Measurements from ENCODE around the gene SF3A2. TPM values are rescaled to one million over a fixed set of nuclear protein-coding genes. Genes with fewer than 3 reads are reported as not detected.
"Not testable (repeated sequence)": the region's sequence is repeated elsewhere in the genome, so short reads cannot be mapped to it uniquely, and the experiment has no call there.

The SF3A2 gene
- total RNA-seq, 1 experiment from 2014 or later: 36.9 TPM

DNA sequence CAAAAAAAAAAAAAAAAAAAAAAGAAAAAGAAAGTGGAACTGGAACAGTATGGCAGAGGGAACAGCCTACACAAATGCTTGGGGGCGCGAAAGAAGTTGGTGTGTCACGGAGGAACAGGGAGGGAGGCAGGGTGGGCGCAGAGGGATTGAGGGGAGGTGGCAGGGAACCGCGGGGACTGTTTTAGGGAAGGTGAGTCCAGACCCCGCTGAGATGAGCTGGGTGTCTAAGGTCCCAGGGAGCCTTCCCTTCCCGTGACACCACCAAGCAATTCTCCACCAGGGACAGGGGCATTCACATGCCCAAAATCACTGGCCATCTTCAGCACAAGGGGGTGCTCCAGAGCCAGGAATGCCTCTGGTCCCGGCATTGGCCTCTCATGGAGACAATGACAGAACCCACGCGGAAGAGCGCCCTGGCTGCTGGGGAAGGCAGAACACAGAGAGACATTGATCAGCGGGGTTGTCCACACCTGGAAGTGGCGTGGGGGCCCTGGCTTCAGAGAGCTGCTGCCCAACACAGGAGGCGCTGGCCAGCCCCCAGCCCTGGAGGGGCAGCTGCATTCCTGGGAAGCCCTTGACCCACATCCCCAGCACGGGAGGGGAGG lies 38.4 kb downstream of the SF3A2 start:
- DNase-seq (ENCODE audit: low read depth): peak; percentile 82

DNA sequence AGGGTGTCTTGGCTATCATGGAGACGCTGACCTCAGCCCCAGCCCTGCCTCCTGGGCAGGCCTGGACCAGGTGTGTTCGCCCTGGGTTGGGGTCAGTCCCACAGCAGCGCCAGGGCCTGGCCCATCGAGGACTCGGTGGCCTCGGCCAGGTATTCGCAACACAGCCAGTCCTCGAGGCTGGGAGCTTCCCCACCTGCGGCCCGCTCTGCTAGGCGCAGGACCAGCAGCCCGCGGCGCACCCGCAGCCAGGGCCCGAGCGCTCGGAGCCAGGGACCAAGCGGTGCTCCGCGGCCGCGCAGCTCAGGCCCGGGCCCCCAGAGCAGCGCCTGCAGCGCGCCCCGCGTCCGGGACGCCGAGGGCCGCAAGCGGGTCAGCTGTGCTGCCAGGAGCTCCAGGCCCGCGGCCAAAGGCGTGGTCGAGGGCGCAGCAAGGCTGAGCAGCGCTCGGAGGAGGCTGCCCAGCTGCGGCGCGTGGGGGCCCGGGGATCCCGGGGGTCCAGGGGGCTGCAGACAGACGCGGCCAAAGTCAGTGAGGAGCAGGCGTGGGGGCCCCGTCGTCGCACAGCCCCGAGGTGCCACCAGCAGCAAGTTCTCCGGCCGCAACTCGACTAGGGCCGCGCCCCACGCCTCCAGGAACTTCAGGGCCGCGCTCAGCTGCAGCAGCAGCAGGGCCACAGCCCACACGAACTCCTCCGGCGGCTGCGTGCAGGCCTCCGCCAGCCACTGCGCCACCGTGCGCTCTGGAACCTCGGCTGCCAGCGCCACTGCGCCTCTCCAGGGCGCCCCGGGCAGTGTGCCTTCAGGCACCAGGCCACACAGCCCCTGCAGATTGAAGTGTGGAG lies 39.2 kb downstream of the SF3A2 start:
- DNase-seq (ENCODE audit: low read depth): no peak

DNA sequence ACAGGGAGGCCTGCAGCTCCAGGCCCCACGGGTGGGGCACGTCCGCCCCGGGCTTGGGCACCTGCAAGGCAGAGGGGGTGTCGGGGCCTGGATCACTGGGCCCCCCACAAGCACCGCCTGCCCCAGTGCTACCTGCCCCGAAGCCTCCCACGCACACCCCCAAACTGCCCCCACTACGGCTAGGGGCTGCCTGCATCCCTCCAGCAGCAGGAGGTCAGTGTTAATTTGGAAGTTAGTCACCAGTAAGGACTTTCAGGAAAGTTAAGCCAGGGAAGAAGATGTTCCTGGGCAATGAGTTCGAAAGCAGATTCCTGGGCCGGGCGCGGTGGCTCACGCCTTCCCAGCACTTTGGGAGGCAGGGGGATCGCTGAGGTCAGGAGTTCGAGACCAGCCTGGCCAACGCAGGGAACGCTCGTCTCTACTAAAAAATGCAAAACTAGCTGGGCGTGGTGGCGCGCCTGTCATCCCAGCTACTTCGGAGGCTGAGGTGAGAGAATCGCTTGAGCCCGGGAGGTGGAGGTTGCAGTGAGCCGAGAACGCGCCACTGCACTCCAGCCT lies 39.9 kb downstream of the SF3A2 start:
- no peak for DNase-seq (ENCODE audit: low read depth)

DNA sequence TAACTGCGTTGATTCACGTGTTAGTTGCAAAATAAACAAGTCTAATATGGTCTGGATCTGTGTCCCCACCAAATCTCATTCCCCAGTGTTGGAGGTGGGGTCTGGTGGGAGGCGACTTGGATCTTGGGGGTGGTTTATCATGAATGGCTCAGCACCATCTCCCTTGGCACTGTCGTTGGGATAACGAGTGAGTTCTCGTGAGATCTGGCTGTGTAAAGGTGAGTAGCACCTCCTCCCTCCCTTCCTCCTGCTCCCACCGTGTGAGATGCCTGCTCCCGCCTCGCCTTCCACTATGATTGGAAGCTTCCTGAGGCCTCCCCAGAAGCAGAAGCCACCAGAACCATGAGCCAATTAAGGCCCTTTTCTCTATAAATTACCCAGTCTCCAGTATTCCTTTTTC lies 40.5 kb downstream of the SF3A2 start:
- DNase-seq (ENCODE audit: low read depth): no peak

DNA sequence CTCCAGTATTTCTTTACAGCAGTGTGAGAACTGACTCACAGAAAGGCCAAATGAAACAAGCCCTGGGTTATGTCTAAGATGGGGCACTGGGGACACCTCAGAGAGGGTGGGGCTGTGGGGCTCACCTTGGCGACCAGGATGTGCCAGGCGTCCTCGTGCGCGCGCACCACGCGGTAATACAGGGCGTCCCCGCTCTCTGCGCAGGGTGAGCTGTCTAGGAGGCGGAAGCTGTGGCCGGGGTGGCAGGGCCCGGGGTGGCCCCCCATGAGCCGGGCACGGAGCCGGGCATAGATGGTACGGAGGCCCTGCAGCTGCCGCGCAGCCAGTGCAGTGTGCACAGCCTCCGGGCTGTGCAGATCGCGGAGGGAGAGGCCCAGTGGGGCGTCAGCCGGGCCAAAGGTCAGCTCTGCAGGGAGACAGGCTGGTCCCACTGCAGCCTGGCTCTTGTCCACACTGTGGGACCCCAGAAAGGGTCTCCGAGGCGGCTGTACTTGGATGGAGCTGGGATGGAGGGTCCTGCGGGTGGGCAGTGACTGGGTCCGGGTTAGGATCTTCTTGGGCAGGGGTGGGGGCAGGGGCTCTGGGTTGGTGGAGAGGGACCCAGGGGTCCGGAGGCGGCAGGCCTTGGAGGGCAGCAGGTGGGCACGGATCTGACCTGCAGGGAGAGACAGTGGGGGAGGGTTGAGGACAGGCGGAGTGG lies 42.0 kb downstream of the SF3A2 start:
- DNase-seq (ENCODE audit: low read depth): peak; percentile 45

GRCh38 chr19:2280633-2281264 lies 44.1 kb downstream of the SF3A2 start:
- no peak for DNase-seq (ENCODE audit: low read depth)

- not testable (repeated sequence) for DNase-seq (ENCODE audit: low read depth)
Observed at GRCh38 chr19:2281265-2282061, 44.8 kb downstream of the SF3A2 start.

- DNase-seq (ENCODE audit: low read depth): peak; percentile 71
Observed at GRCh38 chr19:2282062-2282861, 45.6 kb downstream of the SF3A2 start, which contains the start of gene PEAK3. Gene PEAK3, minus strand, starts transcription at chr19:2282175. Its CDS starts 1,244 bp downstream, at chr19:2280931.

GRCh38 chr19:2282862-2283237 lies 46.2 kb downstream of the SF3A2 start:
- no peak for DNase-seq (ENCODE audit: low read depth)

GRCh38 chr19:2283835-2284507 lies 47.3 kb downstream of the SF3A2 start:
- DNase-seq (ENCODE audit: low read depth): no peak

GRCh38 chr19:2286402-2287140 lies 49.9 kb downstream of the SF3A2 start:
- no peak for DNase-seq (ENCODE audit: low read depth)

DNA sequence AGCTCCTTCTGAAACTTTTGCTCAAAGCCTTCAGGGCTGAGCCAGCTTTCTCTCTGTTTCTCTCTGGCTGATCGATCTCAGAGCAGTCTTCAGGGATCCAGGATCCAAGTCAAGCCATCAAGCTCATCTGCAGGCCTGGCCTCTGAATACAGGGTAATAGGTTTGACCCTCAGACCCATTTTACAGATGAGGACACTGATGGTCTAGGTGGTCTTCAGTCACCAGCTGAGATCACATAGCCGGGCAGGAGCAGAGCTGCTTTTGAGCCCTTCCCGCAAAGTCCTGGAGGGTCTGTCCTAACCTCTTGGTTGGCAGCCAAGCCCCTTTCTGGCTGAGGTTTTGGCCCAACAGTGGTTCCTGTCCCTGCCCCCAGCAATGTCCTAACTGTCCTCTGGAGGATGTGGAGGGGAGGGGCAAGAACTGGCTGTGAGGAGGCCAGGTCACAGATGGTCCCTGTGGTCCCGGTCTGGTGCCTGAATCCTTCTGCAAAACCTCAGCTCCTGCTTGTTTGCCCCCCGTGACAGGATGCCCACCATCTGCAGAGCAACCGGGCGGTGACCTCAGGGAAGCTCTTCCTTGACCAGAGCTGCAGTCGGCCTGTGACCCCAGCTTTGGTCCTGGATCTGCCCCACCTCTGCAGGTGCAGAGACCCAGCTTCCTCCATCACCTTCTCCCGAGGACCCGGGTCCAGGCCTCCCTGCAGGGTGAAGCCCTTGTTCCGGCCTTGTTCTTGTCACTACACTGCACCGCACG lies 51.1 kb downstream of the SF3A2 start:
- no peak for DNase-seq (ENCODE audit: low read depth)

DNA sequence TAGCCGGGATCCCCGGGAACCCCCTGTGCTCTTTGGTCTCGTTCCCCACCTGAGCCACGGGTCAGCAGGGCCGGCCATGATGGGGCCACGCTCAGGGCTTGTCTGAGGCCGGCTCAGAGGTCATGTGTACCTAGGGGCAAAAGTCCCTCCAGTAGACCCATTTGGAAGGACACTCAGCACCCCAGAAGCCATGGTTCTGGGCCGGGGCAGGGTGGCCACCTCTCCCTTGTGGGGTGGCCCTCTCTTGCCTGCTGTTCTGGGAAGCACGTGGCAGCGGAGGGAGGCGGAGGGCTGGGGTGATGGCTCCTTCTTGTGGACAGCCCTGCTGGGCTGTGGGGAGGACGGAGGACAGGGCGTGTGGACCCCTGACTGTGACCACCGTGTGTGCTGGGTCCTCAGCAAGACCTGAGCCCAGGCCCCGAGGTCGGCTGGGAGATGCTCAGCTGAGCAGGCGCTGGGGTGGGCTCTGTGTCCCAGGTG lies 51.8 kb downstream of the SF3A2 start:
- DNase-seq (ENCODE audit: low read depth): no peak

DNA sequence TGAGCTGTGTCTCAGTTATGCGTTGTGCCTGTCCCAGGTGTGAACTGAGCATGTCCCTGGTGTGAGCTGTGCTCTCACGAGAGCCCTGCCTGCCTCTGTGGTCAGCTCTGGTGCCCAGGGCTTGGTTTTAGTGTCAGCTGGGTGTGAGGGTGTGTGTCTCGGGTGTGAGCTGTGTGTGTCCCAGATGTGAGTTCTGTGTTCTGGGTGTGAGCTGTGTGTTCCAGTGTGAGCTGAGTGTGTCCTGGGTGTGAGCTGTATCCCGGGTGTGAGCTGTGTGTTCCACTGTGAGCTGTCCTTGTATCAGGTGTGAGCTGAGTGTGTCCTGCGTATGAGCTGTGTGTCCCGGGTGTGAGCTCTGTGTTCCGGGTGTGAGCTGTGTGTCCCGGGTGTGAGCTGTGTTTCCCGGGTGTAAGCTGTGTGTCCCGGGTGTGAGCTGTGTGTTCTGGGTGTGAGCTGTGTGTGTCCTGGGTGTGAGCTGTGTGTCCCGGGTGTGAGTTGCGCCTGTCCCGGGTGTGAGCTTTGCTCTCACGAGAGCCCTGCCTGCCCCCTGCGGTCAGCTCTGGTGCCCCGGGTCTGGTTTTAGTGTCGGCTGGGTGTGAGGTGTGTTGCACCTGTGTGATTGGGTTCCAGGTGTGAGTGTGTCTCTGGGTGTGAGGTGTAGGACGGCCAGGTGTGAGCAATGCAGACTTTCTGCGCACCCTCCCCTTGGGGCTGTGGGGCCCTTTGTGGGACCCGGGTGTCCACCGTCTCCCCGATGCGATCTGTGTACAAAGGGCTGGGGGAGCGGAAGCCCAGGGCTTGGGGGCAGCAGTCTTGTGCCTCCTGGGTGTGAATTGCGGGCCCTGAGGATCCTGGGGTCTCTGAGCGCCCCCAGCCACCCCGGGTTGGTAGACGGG lies 52.4 kb downstream of the SF3A2 start:
- no peak for DNase-seq (ENCODE audit: low read depth)

GRCh38 chr19:2289714-2290435 lies 53.3 kb downstream of the SF3A2 start:
- DNase-seq (ENCODE audit: low read depth): no peak

All from M059J (cell line).